Transverse colon (tissue), 4 donors: ENCODE measurements around the gene NDUFS7. TPM values are rescaled to one million over a fixed set of nuclear protein-coding genes. Genes with fewer than 3 reads are reported as not detected.

Experiments
- DNase-seq: peaks from one replicate; pipeline ENCODE4 v3.0.0-alpha.2; 2019
- H3K27ac ChIP-seq, 4 donors: fragments of 200-600 bp; sonication (generic); 2 replicates each; pipeline ENCODE4 v1.5.1; 2016 to 2018; ENCODE audit warnings: inconsistent platforms in 4 of 4
- H3K27me3 ChIP-seq: fragments of 200-600 bp; sonication (generic); 2 replicates; pipeline ENCODE4 v1.5.1; 2017; ENCODE audit warnings: inconsistent platforms
- H3K36me3 ChIP-seq, 4 donors: fragments of 200-600 bp; sonication (generic); 2 replicates each; pipeline ENCODE4 v1.5.1; 2017 to 2019; ENCODE audit warnings: inconsistent platforms in 4 of 4
- H3K4me1 ChIP-seq, 4 donors: fragments of 200-600 bp; sonication (generic); 2 replicates each; pipeline ENCODE4 v1.5.1; 2017 to 2020; ENCODE audit warnings: inconsistent platforms in 4 of 4
- H3K4me3 ChIP-seq, 4 donors: fragments of 200-600 bp; sonication (generic); 1 replicate in 1 of 4; 2 replicates in 3 of 4; pipeline versions ENCODE4 v1.5.1 to v1.6.1; 2017 to 2019; ENCODE audit warnings: inconsistent platforms in 4 of 4
- H3K9me3 ChIP-seq, 2 donors: fragments of 200-600 bp; sonication (generic); 2 replicates each; pipeline ENCODE4 v1.5.1; 2017 to 2019; ENCODE audit warnings: inconsistent platforms in 2 of 2
- CTCF ChIP-seq, 5 experiments: fragments of 200-600 bp in 3 of 5; fragments of 450-650 bp in 2 of 5; sonication (generic) in 3 of 5; IDR thresholded peaks; 1 replicate in 2 of 5; 2 replicates in 3 of 5; pipeline ENCODE4 v1.5.1; 2016 to 2017; ENCODE audit warnings: antibody characterized with exemption in 5 of 5, inconsistent platforms in 3 of 5, mild to moderate bottlenecking in 2 of 5, moderate library complexity in 1 of 5
- EP300 ChIP-seq: sonication (generic); formaldehyde crosslinking; IDR thresholded peaks from one replicate; pipeline ENCODE4 v1.6.1; 2017; ENCODE audit warnings: antibody characterized with exemption, low read depth
- POLR2A ChIP-seq: fragments of 450-650 bp; IDR thresholded peaks from one replicate; pipeline ENCODE4 v1.6.1; 2016; ENCODE audit warnings: antibody characterized with exemption, mild to moderate bottlenecking, moderate library complexity
- POLR2AphosphoS5 ChIP-seq, 3 donors: sonication (generic); formaldehyde crosslinking; IDR thresholded peaks; one replicate each; pipeline ENCODE4 v1.6.1; 2016; ENCODE audit warnings: antibody characterized with exemption in 3 of 3
- WGBS, 2 donors: methylation state at CpG; one replicate each; pipeline ENCODE4 v1.1.5; 2018; ENCODE audit warnings: low coverage in 1 of 2; 5-methylcytosine and 5-hydroxymethylcytosine counted together
- in situ Hi-C, 4 donors: fragments of 200-750 bp; cut with MboI; loops; one replicate each; pipeline versions ENCODE4 v1.15.0 to v1.15.1; 2017; ENCODE audit warnings: low sequenced_read_pairs in 3 of 4, low pct_ligation_motif_present in 1 of 4, low pct_unique_long_range_greater_than_20kb in 1 of 4
- intact Hi-C: fragments of 100-400 bp; cut with DNase I; formaldehyde crosslinking; loops from one replicate; pipeline ENCODE4 v1.15.1; 2023; ENCODE audit warnings: low total_unique reads
- total RNA-seq, 4 donors: library from RNA; depleted of rRNA; stranded (reverse); fragments of >200 nt; gene quantifications; one replicate each; pipeline ENCODE4 v1.1.0, GENCODE V29; 2016

NDUFS7 gene
- total RNA-seq, 4 donors from 2014 or later = 32.2 to 196 (median 156) TPM

- H3K36me3 ChIP-seq = no peaks in the 10 kb centered on the region
- intact Hi-C loops = no loop called here
- TF ChIP-seq POLR2AphosphoS5 (IDR thresholded peaks at IDR 0.05) (no peak), EP300 (no peak), POLR2A (no peak), CTCF (IDR thresholded peaks at IDR 0.05) (no peak)
- no peak for DNase-seq
- H3K4me3 ChIP-seq = no peak overlapping the region
- no peaks in the 10 kb centered on the region for H3K9me3 ChIP-seq
- WGBS, 2 donors = 88% methylated on average over 33 of the region's 33 CpGs; no CpG with 5 or more reads in 1 of the 2 donors
- no peak overlapping the region for H3K27ac ChIP-seq
- no peaks in the 10 kb centered on the region for H3K27me3 ChIP-seq
- in situ Hi-C loops = loop anchor here in 2 of 4 donors (25.0 kb wide), 1 partner anchor 91 kb away; the partner anchor contains the start of genes EFNA2 (in 2 of the 2) and FAM174C (in 2 of the 2)
- H3K4me1 ChIP-seq = peaks cover 0 to 6% (median 0%) of the 10 kb centered on the region in 4 donors
Measured at GRCh38 chr19:1377965-1378785, 5.5 kb upstream of the NDUFS7 start.

GRCh38 chr19:1379126-1379905 lies 4.4 kb upstream of the NDUFS7 start:
- in situ Hi-C loops = loop anchor here in 2 of 4 donors (25.0 kb wide), 1 partner anchor 92 kb away; the partner anchor contains the start of genes EFNA2 (in 2 of the 2) and FAM174C (in 2 of the 2)
- Histone ChIP-seq H3K27ac (no peak overlapping the region), H3K9me3 (no peaks in the 10 kb centered on the region), H3K4me3 (no peak overlapping the region), H3K36me3 (no peaks in the 10 kb centered on the region), H3K4me1 (peaks cover 0 to 2% (median under 1%) of the 10 kb centered on the region in 4 donors), H3K27me3 (no peaks in the 10 kb centered on the region)
- WGBS, 2 donors = 80% methylated on average over 14 of the region's 27 CpGs; no CpG with 5 or more reads in 1 of the 2 donors
- TF ChIP-seq EP300 = no peak
- intact Hi-C loops = no loop called here
- no peak for DNase-seq

- DNase-seq = no peak
- peaks cover 6 to 9% (median 8%) of the 10 kb centered on the region in 4 donors for H3K4me1 ChIP-seq
- no peaks in the 10 kb centered on the region for H3K36me3 ChIP-seq
- no peaks in the 10 kb centered on the region for H3K27me3 ChIP-seq
- H3K9me3 ChIP-seq = no peaks in the 10 kb centered on the region
- intact Hi-C loops = no loop called here
- no peak for TF ChIP-seq CTCF (IDR thresholded peaks at IDR 0.05)
- no peak for TF ChIP-seq POLR2A
- no peak for TF ChIP-seq POLR2AphosphoS5 (IDR thresholded peaks at IDR 0.05)
- no peak overlapping the region for H3K4me3 ChIP-seq
- in situ Hi-C loops = loop anchor here in 2 of 4 donors (25.0 kb wide), 1 partner anchor 93 kb away; the partner anchor contains the start of genes EFNA2 (in 2 of the 2) and FAM174C (in 2 of the 2)
- H3K27ac ChIP-seq = no peak overlapping the region
- WGBS, 2 donors = 74% methylated on average over 12 of the region's 12 CpGs; no CpG with 5 or more reads in 1 of the 2 donors
Measured at GRCh38 chr19:1379961-1380489, 3.7 kb upstream of the NDUFS7 start.

GRCh38 chr19:1382250-1382649 lies 1.5 kb upstream of the NDUFS7 start:
- Histone ChIP-seq H3K36me3 (no peaks in the 10 kb centered on the region), H3K4me3 (no peak overlapping the region), H3K27ac (no peak overlapping the region), H3K9me3 (no peaks in the 10 kb centered on the region), H3K4me1 (peaks cover 15 to 24% (median 16%) of the 10 kb centered on the region in 4 donors), H3K27me3 (no peaks in the 10 kb centered on the region)
- TF ChIP-seq POLR2AphosphoS5 (IDR thresholded peaks at IDR 0.05) (no peak), POLR2A (no peak), CTCF (IDR thresholded peaks at IDR 0.05) (no peak), EP300 (no peak)
- no peak for DNase-seq
- in situ Hi-C loops (loop anchor here in 2 of 4 donors (25.0 kb wide), 1 partner anchor 95 kb away; the partner anchor contains the start of genes EFNA2 (in 2 of the 2) and FAM174C (in 2 of the 2)), intact Hi-C loops (no loop called here)
- 64 to 71% methylated on average over 2 to 3 of the region's 3 CpGs for WGBS, 2 donors
